PC-3 (cell line): ENCODE data around the gene CXCL3. TPM values are rescaled to one million over a fixed set of nuclear protein-coding genes. Genes with fewer than 3 reads are reported as not detected.

Experiments used
- ATAC-seq: fragments of 200-7000 bp; cut with Tn5 transposase; 2 replicates; pipeline ENCODE4 v1.9.1; 2020; ENCODE audit warnings: mild to moderate bottlenecking, moderate library complexity
- BruUV-seq: library from RNA; stranded (reverse); fragments of 400-500 nt; replicated peaks from 2 replicates; lab custom pipeline; 2021; lab: Mats Ljungman, UMichigan
- CTCF ChIA-PET: fragments of 300-600 bp; sonication (Branson Sonifier 250); formaldehyde crosslinking; loops from one replicate; lab custom pipeline; 2022; ENCODE audit warnings: antibody characterized with exemption; lab: Charles Lee
- POLR2A ChIA-PET: fragments of 300-600 bp; sonication (Branson Sonifier 250); formaldehyde crosslinking; loops from one replicate; lab custom pipeline; 2022; ENCODE audit warnings: antibody characterized with exemption; ENCODE audit not compliant: unreplicated experiment; lab: Charles Lee
- DNase-seq: peaks from one replicate; pipeline ENCODE4 v3.0.0-alpha.2; 2015
- H2AFZ ChIP-seq: fragments of 300-600 bp; sonication (generic); 2 replicates; pipeline ENCODE4 v1.6.0; 2016; ENCODE audit warnings: antibody characterized with exemption, low read length
- H3F3A ChIP-seq: fragments of 300-600 bp; sonication (generic); one replicate; pipeline ENCODE4 v1.6.0; 2017; ENCODE audit warnings: antibody characterized with exemption, low read length, control low read depth, mild to moderate bottlenecking; ENCODE audit not compliant: unreplicated experiment
- H3K27ac ChIP-seq: fragments of 300-600 bp; sonication (generic); 2 replicates; pipeline ENCODE4 v1.5.1; 2016; ENCODE audit warnings: mild to moderate bottlenecking, low read length
- H3K27me3 ChIP-seq: fragments of 300-600 bp; sonication (generic); 2 replicates; pipeline ENCODE4 v1.6.1; 2016; ENCODE audit warnings: low read length, mixed read lengths
- H3K36me3 ChIP-seq: fragments of 300-600 bp; sonication (generic); 2 replicates; pipeline ENCODE4 v1.6.1; 2016; ENCODE audit warnings: low read depth, mixed run types, low read length, mixed read lengths
- H3K4me1 ChIP-seq: fragments of 300-600 bp; sonication (generic); 2 replicates; pipeline ENCODE4 v1.5.1; 2016; ENCODE audit warnings: low read length; ENCODE audit not compliant: insufficient read depth
- H3K4me2 ChIP-seq: fragments of 300-600 bp; sonication (generic); 2 replicates; pipeline ENCODE4 v1.6.0; 2016; ENCODE audit warnings: low read length
- H3K4me3 ChIP-seq: fragments of 300-600 bp; sonication (generic); 2 replicates; pipeline ENCODE4 v1.5.1; 2016; ENCODE audit warnings: mild to moderate bottlenecking, low read length, mixed read lengths
- H3K79me2 ChIP-seq: fragments of 300-600 bp; sonication (generic); 2 replicates; pipeline ENCODE4 v1.6.1; 2017; ENCODE audit warnings: low read length, mixed read lengths
- H3K9ac ChIP-seq: fragments of 300-600 bp; sonication (generic); 2 replicates; pipeline ENCODE4 v1.6.0; 2016; ENCODE audit warnings: mild to moderate bottlenecking, low read length
- H3K9me2 ChIP-seq: fragments of 300-600 bp; sonication (generic); replicated peaks from 2 replicates; pipeline ENCODE4 v1.6.1; 2016; ENCODE audit warnings: mixed run types, low read length, mixed read lengths
- H3K9me3 ChIP-seq: fragments of 300-600 bp; sonication (generic); 2 replicates; pipeline ENCODE4 v1.6.1; 2016; ENCODE audit warnings: low read length, mixed read lengths
- H4K20me1 ChIP-seq: fragments of 300-600 bp; sonication (generic); 2 replicates; pipeline ENCODE4 v1.6.1; 2016; ENCODE audit warnings: low read length, mixed read lengths
- CTCF ChIP-seq: fragments of 300-600 bp; sonication (generic); conservative IDR thresholded peaks from 2 replicates; pipeline ENCODE4 v1.5.1; 2017; ENCODE audit warnings: antibody characterized with exemption, low read depth, mild to moderate bottlenecking, low read length
- EZH2 ChIP-seq: fragments of 300-600 bp; sonication (generic); IDR thresholded peaks from one replicate; pipeline ENCODE4 v1.6.1; 2017; ENCODE audit warnings: antibody characterized with exemption, mild to moderate bottlenecking, low read length; ENCODE audit not compliant: unreplicated experiment
- EZH2phosphoT487 ChIP-seq: fragments of 300-600 bp; sonication (generic); IDR thresholded peaks from 2 replicates; pipeline ENCODE4 v1.6.1; 2018; ENCODE audit warnings: mild to moderate bottlenecking, antibody characterized with exemption, low read length, borderline replicate concordance
- intact Hi-C: fragments of 100-400 bp; cut with micrococcal nuclease; formaldehyde crosslinking; loops from 2 replicates; pipeline ENCODE4 v1.9.0; 2023
- total RNA-seq: library from RNA; depleted of rRNA; stranded (reverse); fragments of >200 nt; gene quantifications from 2 replicates; pipeline ENCODE4 v1.2.3, GENCODE V29; 2014

The CXCL3 gene
- total RNA-seq, 1 experiment from 2014 or later: 28.9 TPM

DNA sequence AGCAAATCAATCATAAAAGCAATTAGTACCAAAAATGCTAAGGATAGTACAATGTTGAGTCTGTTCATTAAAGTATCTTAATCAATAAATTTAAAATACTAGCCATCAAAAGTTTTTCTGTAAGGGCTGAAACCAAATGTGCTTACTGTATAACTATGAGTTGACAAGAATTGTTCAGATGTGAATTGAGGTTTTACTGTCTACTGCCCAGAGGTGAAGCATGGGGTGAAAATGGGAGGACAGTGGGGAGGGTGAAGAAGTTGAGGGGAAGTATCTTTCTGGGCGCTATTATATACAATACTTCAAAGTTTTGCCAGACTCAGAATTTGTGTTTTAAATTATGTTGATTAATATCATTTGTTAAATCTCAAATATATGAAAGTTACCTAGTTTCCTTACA lies 46.4 kb downstream of the CXCL3 start:
- POLR2A ChIA-PET: no interaction called here

GRCh38 chr4:73991742-73992000 lies 46.8 kb downstream of the CXCL3 start:
- H3K9me2 ChIP-seq: no peaks in the 10 kb centered on the region
- POLR2A ChIA-PET: no interaction called here
- DNase-seq (no peak), ATAC-seq (no peak)
- no peak overlapping the region for H2AFZ ChIP-seq
- H3F3A ChIP-seq: no peaks in the 10 kb centered on the region
- CTCF ChIA-PET: no interaction called here
- no peaks in the 10 kb centered on the region for H3K36me3 ChIP-seq
- H3K79me2 ChIP-seq: no peaks in the 10 kb centered on the region
- H3K4me1 ChIP-seq: no peaks in the 10 kb centered on the region
- H4K20me1 ChIP-seq: no peaks in the 10 kb centered on the region
- no TSS peak for BruUV-seq
- H3K27ac ChIP-seq: no peak overlapping the region
- H3K27me3 ChIP-seq: no peaks in the 10 kb centered on the region
- no peak overlapping the region for H3K4me3 ChIP-seq
- H3K9me3 ChIP-seq: no peaks in the 10 kb centered on the region
- H3K4me2 ChIP-seq: no peak overlapping the region
- TF ChIP-seq CTCF (no peak), EZH2phosphoT487 (no peak), EZH2 (no peak)
- no peak overlapping the region for H3K9ac ChIP-seq
- intact Hi-C loops: no loop called here

More for the DNA sequence above, 46.4 kb downstream of the CXCL3 start:
- no peaks in the 10 kb centered on the region for H3K36me3 ChIP-seq
- TF ChIP-seq EZH2 (no peak), EZH2phosphoT487 (no peak), CTCF (no peak)
- no peak overlapping the region for H2AFZ ChIP-seq
- BruUV-seq: no TSS peak
- no peak overlapping the region for H3K27ac ChIP-seq
- intact Hi-C loops: no loop called here
- H3K4me2 ChIP-seq: no peak overlapping the region
- H3K27me3 ChIP-seq: no peaks in the 10 kb centered on the region
- no peaks in the 10 kb centered on the region for H3K79me2 ChIP-seq
- DNase-seq (no peak), ATAC-seq (no peak)
- no peak overlapping the region for H3K9ac ChIP-seq
- H3K4me3 ChIP-seq: no peak overlapping the region
- no peaks in the 10 kb centered on the region for H3K9me3 ChIP-seq
- H3F3A ChIP-seq: no peaks in the 10 kb centered on the region
- no peaks in the 10 kb centered on the region for H4K20me1 ChIP-seq
- no peaks in the 10 kb centered on the region for H3K4me1 ChIP-seq
- CTCF ChIA-PET: no interaction called here
- no peaks in the 10 kb centered on the region for H3K9me2 ChIP-seq

- Histone ChIP-seq H3K79me2 (no peaks in the 10 kb centered on the region), H3K4me3 (no peak overlapping the region), H3K4me2 (no peak overlapping the region), H3K4me1 (no peaks in the 10 kb centered on the region), H3K27me3 (no peaks in the 10 kb centered on the region), H2AFZ (no peak overlapping the region), H3K36me3 (no peaks in the 10 kb centered on the region), H3K9me3 (no peaks in the 10 kb centered on the region), H3K27ac (no peak overlapping the region), H3F3A (no peaks in the 10 kb centered on the region), H3K9me2 (no peaks in the 10 kb centered on the region), H3K9ac (no peak overlapping the region), H4K20me1 (no peaks in the 10 kb centered on the region)
- ChIA-PET CTCF (no interaction called here), POLR2A (no interaction called here)
- DNase-seq (no peak), ATAC-seq (no peak)
- TF ChIP-seq EZH2: no peak
- TF ChIP-seq CTCF: no peak
- TF ChIP-seq EZH2phosphoT487: no peak
- intact Hi-C loops: no loop called here
- BruUV-seq: no TSS peak
Measured at GRCh38 chr4:73990988-73991741, 47.3 kb downstream of the CXCL3 start.
